Measurements from ENCODE around the gene DPEP3.

- TF ChIP-seq, protein P1, sequence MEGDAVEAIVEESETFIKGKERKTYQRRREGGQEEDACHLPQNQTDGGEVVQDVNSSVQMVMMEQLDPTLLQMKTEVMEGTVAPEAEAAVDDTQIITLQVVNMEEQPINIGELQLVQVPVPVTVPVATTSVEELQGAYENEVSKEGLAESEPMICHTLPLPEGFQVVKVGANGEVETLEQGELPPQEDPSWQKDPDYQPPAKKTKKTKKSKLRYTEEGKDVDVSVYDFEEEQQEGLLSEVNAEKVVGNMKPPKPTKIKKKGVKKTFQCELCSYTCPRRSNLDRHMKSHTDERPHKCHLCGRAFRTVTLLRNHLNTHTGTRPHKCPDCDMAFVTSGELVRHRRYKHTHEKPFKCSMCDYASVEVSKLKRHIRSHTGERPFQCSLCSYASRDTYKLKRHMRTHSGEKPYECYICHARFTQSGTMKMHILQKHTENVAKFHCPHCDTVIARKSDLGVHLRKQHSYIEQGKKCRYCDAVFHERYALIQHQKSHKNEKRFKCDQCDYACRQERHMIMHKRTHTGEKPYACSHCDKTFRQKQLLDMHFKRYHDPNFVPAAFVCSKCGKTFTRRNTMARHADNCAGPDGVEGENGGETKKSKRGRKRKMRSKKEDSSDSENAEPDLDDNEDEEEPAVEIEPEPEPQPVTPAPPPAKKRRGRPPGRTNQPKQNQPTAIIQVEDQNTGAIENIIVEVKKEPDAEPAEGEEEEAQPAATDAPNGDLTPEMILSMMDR (IDR thresholded peaks at IDR 0.05) = no peak
- no peak for TF ChIP-seq EZH2 (IDR thresholded peaks at IDR 0.05; ENCODE audit: borderline replicate concordance, insufficient read depth, low read depth, low read length, poor library complexity, severe bottlenecking)
Observed at GRCh38 chr16:67990018-67990386, 9.7 kb upstream of the DPEP3 start.
